A673 (cell line): ENCODE measurements around the gene PDGFC. TPM values are rescaled to one million over a fixed set of nuclear protein-coding genes. Genes with fewer than 3 reads are reported as not detected.
A peak's percentile ranks its signal among the peaks of the same experiment; 100 is the strongest.

ENCODE experiments used
- BruUV-seq: library from RNA; stranded (reverse); fragments of 400-500 nt; replicated peaks from 2 replicates; lab custom pipeline; 2021; lab: Mats Ljungman, UMichigan
- CTCF ChIA-PET: fragments of 300-600 bp; sonication (Branson Sonifier 250); formaldehyde crosslinking; loops from one replicate; lab custom pipeline; 2022; ENCODE audit warnings: antibody characterized with exemption; lab: Charles Lee
- POLR2A ChIA-PET: fragments of 300-600 bp; sonication (Branson Sonifier 250); formaldehyde crosslinking; loops from one replicate; lab custom pipeline; 2022; ENCODE audit warnings: antibody characterized with exemption; ENCODE audit not compliant: low non-redundant PET; lab: Charles Lee
- DNase-seq: peaks from one replicate; pipeline ENCODE4 v3.0.0-alpha.2; 2015; ENCODE audit warnings: low spot score
- H3K27ac ChIP-seq: fragments of 200-600 bp; sonication (generic); 2 replicates; pipeline ENCODE4 v1.5.1; 2016; ENCODE audit warnings: mixed run types, low read depth, mild to moderate bottlenecking, mixed read lengths, antibody characterized with exemption, low read length; ENCODE audit not compliant: poor library complexity, severe bottlenecking
- H3K27me3 ChIP-seq: fragments of 200-600 bp; sonication (generic); replicated peaks from 2 replicates; pipeline ENCODE4 v1.6.1; 2017; ENCODE audit warnings: mixed run types, low read depth, mild to moderate bottlenecking, mixed read lengths, antibody characterized with exemption, low read length; ENCODE audit not compliant: insufficient read depth, poor library complexity
- H3K36me3 ChIP-seq: fragments of 200-600 bp; sonication (generic); 2 replicates; pipeline ENCODE4 v1.6.1; 2016; ENCODE audit warnings: mixed run types, mild to moderate bottlenecking, mixed read lengths, antibody characterized with exemption, low read length; ENCODE audit not compliant: insufficient read depth, poor library complexity, severe bottlenecking
- H3K4me1 ChIP-seq: fragments of 200-600 bp; sonication (generic); 2 replicates; pipeline ENCODE4 v1.6.1; 2017; ENCODE audit warnings: mixed run types, mild to moderate bottlenecking, mixed read lengths, antibody characterized with exemption, low read length; ENCODE audit not compliant: insufficient read depth, poor library complexity, severe bottlenecking
- H3K4me3 ChIP-seq: fragments of 200-600 bp; sonication (generic); 2 replicates; pipeline ENCODE4 v1.5.1; 2016; ENCODE audit warnings: low read depth, mixed run types, mild to moderate bottlenecking, mixed read lengths, low read length; ENCODE audit not compliant: poor library complexity, severe bottlenecking
- H3K9me3 ChIP-seq: fragments of 200-600 bp; sonication (generic); 2 replicates; pipeline ENCODE4 v1.6.1; 2016; ENCODE audit warnings: mixed run types, low read depth, mild to moderate bottlenecking, mixed read lengths, antibody characterized with exemption, low read length; ENCODE audit not compliant: poor library complexity, severe bottlenecking
- CTCF ChIP-seq: fragments of 300-800, 200-600 bp; sonication (generic); conservative IDR thresholded peaks from 2 replicates; pipeline ENCODE4 v1.5.1; 2017; ENCODE audit warnings: low read depth, mild to moderate bottlenecking, antibody characterized with exemption, low read length, moderate library complexity, mixed read lengths
- EZH2 ChIP-seq: fragments of 200-600 bp; sonication (generic); IDR thresholded peaks from 2 replicates; pipeline ENCODE4 v1.6.1; 2017; ENCODE audit warnings: borderline replicate concordance, low read depth, mild to moderate bottlenecking, mixed read lengths, antibody characterized with exemption, low read length; ENCODE audit not compliant: poor library complexity, severe bottlenecking
- intact Hi-C: fragments of 100-400 bp; cut with micrococcal nuclease; formaldehyde crosslinking; loops from one replicate; pipeline ENCODE4 v1.10.0; 2022; ENCODE audit not compliant: unreplicated experiment
- total RNA-seq: library from RNA; stranded (reverse); gene quantifications from 2 replicates; pipeline ENCODE4 v1.2.3, GENCODE V29; 2021

PDGFC gene
- total RNA-seq, 1 experiment from 2014 or later, result 28.0 TPM

GRCh38 chr4:156958276-156959074 lies 13.1 kb downstream of the PDGFC start:
- Histone ChIP-seq H3K27ac (peak overlapping the region; percentile 70), H3K27me3 (no peaks in the 10 kb centered on the region), H3K4me1 (peaks cover 83% of the 10 kb centered on the region), H3K36me3 (no peaks in the 10 kb centered on the region), H3K4me3 (no peak overlapping the region), H3K9me3 (no peaks in the 10 kb centered on the region)
- CTCF ChIA-PET, result no interaction called here
- TF ChIP-seq EZH2 (no peak), CTCF (no peak)
- intact Hi-C loops, result no loop called here
- DNase-seq, result peak; percentile 72
- BruUV-seq, result no TSS peak
- POLR2A ChIA-PET, result no interaction called here

- H3K36me3 ChIP-seq, result no peaks in the 10 kb centered on the region
- peaks cover 83% of the 10 kb centered on the region for H3K4me1 ChIP-seq
- DNase-seq, result no peak
- no peaks in the 10 kb centered on the region for H3K27me3 ChIP-seq
- intact Hi-C loops, result no loop called here
- no peak for TF ChIP-seq EZH2
- TF ChIP-seq CTCF, result no peak
- no TSS peak for BruUV-seq
- no peak overlapping the region for H3K4me3 ChIP-seq
- POLR2A ChIA-PET, result no interaction called here
- H3K9me3 ChIP-seq, result no peaks in the 10 kb centered on the region
- CTCF ChIA-PET, result no interaction called here
- peak overlapping the region; percentile 70 for H3K27ac ChIP-seq
Observed at GRCh38 chr4:156957556-156957955, 14.0 kb downstream of the PDGFC start.

- no peak overlapping the region for H3K27ac ChIP-seq
- no TSS peak for BruUV-seq
- DNase-seq, result no peak
- H3K9me3 ChIP-seq, result no peaks in the 10 kb centered on the region
- H3K27me3 ChIP-seq, result no peaks in the 10 kb centered on the region
- H3K36me3 ChIP-seq, result no peaks in the 10 kb centered on the region
- intact Hi-C loops, result no loop called here
- H3K4me3 ChIP-seq, result no peak overlapping the region
- ChIA-PET POLR2A (no interaction called here), CTCF (no interaction called here)
- peaks cover 83% of the 10 kb centered on the region for H3K4me1 ChIP-seq
- TF ChIP-seq EZH2 (no peak), CTCF (no peak)
Observed at GRCh38 chr4:156956826-156957368, 14.7 kb downstream of the PDGFC start.
